IMR-90 (cell line): Measurements from ENCODE around the gene CACUL1. TPM values are rescaled to one million over a fixed set of nuclear protein-coding genes. Genes with fewer than 3 reads are reported as not detected.

Experiments
- ATAC-seq: fragments of 200-7000 bp; cut with Tn5 transposase; 2 replicates; pipeline ENCODE4 v1.9.1; 2020; ENCODE audit warnings: low read depth, mild to moderate bottlenecking, moderate library complexity
- BruUV-seq: library from RNA; stranded (reverse); fragments of 400-500 nt; replicated peaks from 2 replicates; lab custom pipeline; 2021; lab: Mats Ljungman, UMichigan
- CTCF ChIA-PET: fragments of 300-600 bp; formaldehyde crosslinking; extraction: SDS; loops from one replicate; lab custom pipeline; 2021; ENCODE audit warnings: antibody characterized with exemption; lab: Yijun Ruan, JAX
- POLR2A ChIA-PET: fragments of 300-600 bp; sonication (Branson Sonifier 250); formaldehyde crosslinking; loops from one replicate; lab custom pipeline; 2022; ENCODE audit warnings: antibody characterized with exemption; ENCODE audit not compliant: unreplicated experiment; lab: Charles Lee
- DNase-seq: peaks from one replicate; pipeline ENCODE4 v3.0.0; 2013
- H2AFZ ChIP-seq: replicated peaks from 2 replicates; pipeline ENCODE3; 2013; ENCODE audit warnings: low read length, mild to moderate bottlenecking; ENCODE audit not compliant: poor library complexity
- H2AK5ac ChIP-seq: 2 replicates; pipeline ENCODE4 v1.6.1; 2013; ENCODE audit warnings: low read depth, low read length, inconsistent platforms
- H2AK9ac ChIP-seq: replicated peaks from 2 replicates; pipeline ENCODE3; 2013; ENCODE audit warnings: mild to moderate bottlenecking, low read depth, low read length, moderate library complexity; ENCODE audit not compliant: poor library complexity
- H2BK120ac ChIP-seq: 2 replicates; pipeline ENCODE4 v1.6.1; 2013; ENCODE audit warnings: low read depth, low read length, inconsistent platforms
- H2BK15ac ChIP-seq: 3 replicates; pipeline ENCODE4 v1.6.1; 2013; ENCODE audit warnings: low read depth, low read length, inconsistent platforms
- H2BK20ac ChIP-seq: 2 replicates; pipeline ENCODE4 v1.6.1; 2013; ENCODE audit warnings: low read depth, mild to moderate bottlenecking, inconsistent platforms, low read length, moderate library complexity
- H2BK5ac ChIP-seq: 2 replicates; pipeline ENCODE4 v1.6.1; 2013; ENCODE audit warnings: mild to moderate bottlenecking, low read depth, low read length, inconsistent platforms; ENCODE audit not compliant: poor library complexity, severe bottlenecking
- H3K14ac ChIP-seq: replicated peaks from 2 replicates; pipeline ENCODE4 v1.6.1; 2013; ENCODE audit warnings: low read depth, low read length, inconsistent platforms
- H3K18ac ChIP-seq: 2 replicates; pipeline ENCODE4 v1.6.1; 2013; ENCODE audit warnings: low read depth, low read length, control low read depth
- H3K23ac ChIP-seq: 2 replicates; pipeline ENCODE4 v1.6.1; 2013; ENCODE audit warnings: low read depth, low read length, inconsistent platforms
- H3K27ac ChIP-seq: 2 replicates; pipeline ENCODE4 v1.5.1; 2013; ENCODE audit warnings: mild to moderate bottlenecking, control low read depth, low read length; ENCODE audit not compliant: insufficient read depth
- H3K27me3 ChIP-seq: 2 replicates; pipeline ENCODE4 v1.6.1; 2013; ENCODE audit warnings: low read length; ENCODE audit not compliant: control insufficient read depth, insufficient read depth
- H3K36me3 ChIP-seq: 2 replicates; pipeline ENCODE4 v1.6.1; 2013; ENCODE audit warnings: low read length, mixed read lengths; ENCODE audit not compliant: control insufficient read depth, insufficient read depth
- H3K4ac ChIP-seq: 2 replicates; pipeline ENCODE4 v1.6.1; 2013; ENCODE audit warnings: low read depth, low read length, inconsistent platforms
- H3K4me1 ChIP-seq: 2 replicates; pipeline ENCODE4 v1.6.1; 2013; ENCODE audit warnings: low read length, mixed read lengths; ENCODE audit not compliant: control insufficient read depth, insufficient read depth
- H3K4me2 ChIP-seq: 2 replicates; pipeline ENCODE4 v1.6.1; 2013; ENCODE audit warnings: low read depth, mild to moderate bottlenecking, control low read depth, low read length, moderate library complexity
- H3K4me3 ChIP-seq: 2 replicates; pipeline ENCODE4 v1.5.1; 2013; ENCODE audit warnings: low read depth, mild to moderate bottlenecking, control low read depth, low read length, moderate library complexity; ENCODE audit not compliant: insufficient read depth
- H3K56ac ChIP-seq: 2 replicates; pipeline ENCODE4 v1.6.1; 2013; ENCODE audit warnings: low read length, inconsistent platforms; ENCODE audit not compliant: insufficient read depth; ENCODE audit errors: extremely low read depth
- H3K79me1 ChIP-seq, 2 experiments: 2 replicates each; pipeline ENCODE4 v1.6.1; 2013; ENCODE audit warnings: low read length in 2 of 2, inconsistent platforms in 1 of 2, low read depth in 1 of 2
- H3K9ac ChIP-seq: 2 replicates; pipeline ENCODE4 v1.6.1; 2013; ENCODE audit warnings: low read depth, low read length, control low read depth
- H3K9me1 ChIP-seq: 2 replicates; pipeline ENCODE4 v1.6.1; 2013; ENCODE audit warnings: low read length, inconsistent platforms; ENCODE audit not compliant: insufficient read depth
- H3K9me3 ChIP-seq: 2 replicates; pipeline ENCODE4 v1.6.1; 2013; ENCODE audit warnings: low read length; ENCODE audit not compliant: control insufficient read depth, insufficient read depth
- H4K20me1 ChIP-seq: 2 replicates; pipeline ENCODE4 v1.6.1; 2013; ENCODE audit warnings: low read length, inconsistent platforms; ENCODE audit not compliant: insufficient read depth
- H4K5ac ChIP-seq: 2 replicates; pipeline ENCODE4 v1.6.1; 2013; ENCODE audit warnings: mild to moderate bottlenecking, low read depth, low read length, control low read depth
- H4K8ac ChIP-seq, 2 experiments: 2 replicates each; pipeline ENCODE4 v1.6.1; 2013; ENCODE audit warnings: low read depth in 2 of 2, low read length in 2 of 2, control low read depth in 1 of 2, inconsistent platforms in 1 of 2
- H4K91ac ChIP-seq: 2 replicates; pipeline ENCODE4 v1.6.1; 2013; ENCODE audit warnings: low read depth, low read length, inconsistent platforms; ENCODE audit not compliant: insufficient read depth
- MAZ ChIP-seq: IDR thresholded peaks from 2 replicates; pipeline ENCODE4 v1.6.1; 2012; ENCODE audit warnings: low read depth, mild to moderate bottlenecking, low read length, improper control_type of control experiment, moderate library complexity, borderline replicate concordance
- RAD21 ChIP-seq: IDR thresholded peaks from 2 replicates; pipeline ENCODE4 v1.6.1; 2012; ENCODE audit warnings: low read length, improper control_type of control experiment
- SMC3 ChIP-seq: fragments of 150-350 bp; IDR thresholded peaks from 2 replicates; pipeline ENCODE4 v1.6.1; 2016; ENCODE audit warnings: low read depth, mild to moderate bottlenecking, antibody characterized with exemption, low read length, moderate library complexity
- whole genome bisulfite sequencing, 2 experiments: methylation state at CpG; one replicate each; pipeline versions ENCODE4 v1.1.5 to v1.1.7; 2013; ENCODE audit warnings: missing lambda C conversion rate in 2 of 2; ENCODE audit not compliant: insufficient read length in 1 of 2; ENCODE audit errors: extremely low coverage in 2 of 2; 5-methylcytosine and 5-hydroxymethylcytosine counted together
- dilution Hi-C: fragments of 300-500 bp; cut with HindIII; formaldehyde crosslinking; loops from one replicate; pipeline ENCODE4 v1.14.3; 2018; ENCODE audit warnings: low sequenced_read_pairs; ENCODE audit not compliant: unreplicated experiment
- in situ Hi-C: fragments of 300-500 bp; cut with MboI; formaldehyde crosslinking; loops from 3 replicates; pipeline ENCODE4 v1.14.3; 2019; ENCODE audit warnings: low sequenced_read_pairs, inconsistent platforms, mixed read lengths
- intact Hi-C: fragments of 100-400 bp; cut with micrococcal nuclease; formaldehyde crosslinking; loops from 2 replicates; pipeline ENCODE4 v1.10.0; 2022
- polyA plus RNA-seq, 3 experiments: library from polyadenylated mRNA; depleted of rRNA; stranded (reverse); fragments of >200 nt; gene quantifications; 2 replicates each; pipeline ENCODE4 v1.2.3, GENCODE V29; 2012; ENCODE audit warnings: low replicate concordance in 1 of 3
- total RNA-seq: library from RNA; depleted of rRNA; stranded (reverse); fragments of >200 nt; gene quantifications from 2 replicates; pipeline ENCODE4 v1.2.3, GENCODE V29; 2012
- TF ChIP-seq, protein P1 (sequence below): fragments of 150-350 bp; IDR thresholded peaks from 2 replicates; pipeline ENCODE4 v1.6.1; 2016; ENCODE audit warnings: low read depth, mild to moderate bottlenecking, low read length, moderate library complexity, borderline replicate concordance
- TF ChIP-seq, protein P2 (sequence below): conservative IDR thresholded peaks from 2 replicates; pipeline ENCODE4 v1.5.1; 2012; ENCODE audit warnings: mild to moderate bottlenecking, low read depth, low read length, improper control_type of control experiment

The CACUL1 gene
- total and polyA plus RNA-seq, 2 of the 4 experiments (the other 2 are of a cell fraction): 5.3 to 23.5 TPM

DNA sequence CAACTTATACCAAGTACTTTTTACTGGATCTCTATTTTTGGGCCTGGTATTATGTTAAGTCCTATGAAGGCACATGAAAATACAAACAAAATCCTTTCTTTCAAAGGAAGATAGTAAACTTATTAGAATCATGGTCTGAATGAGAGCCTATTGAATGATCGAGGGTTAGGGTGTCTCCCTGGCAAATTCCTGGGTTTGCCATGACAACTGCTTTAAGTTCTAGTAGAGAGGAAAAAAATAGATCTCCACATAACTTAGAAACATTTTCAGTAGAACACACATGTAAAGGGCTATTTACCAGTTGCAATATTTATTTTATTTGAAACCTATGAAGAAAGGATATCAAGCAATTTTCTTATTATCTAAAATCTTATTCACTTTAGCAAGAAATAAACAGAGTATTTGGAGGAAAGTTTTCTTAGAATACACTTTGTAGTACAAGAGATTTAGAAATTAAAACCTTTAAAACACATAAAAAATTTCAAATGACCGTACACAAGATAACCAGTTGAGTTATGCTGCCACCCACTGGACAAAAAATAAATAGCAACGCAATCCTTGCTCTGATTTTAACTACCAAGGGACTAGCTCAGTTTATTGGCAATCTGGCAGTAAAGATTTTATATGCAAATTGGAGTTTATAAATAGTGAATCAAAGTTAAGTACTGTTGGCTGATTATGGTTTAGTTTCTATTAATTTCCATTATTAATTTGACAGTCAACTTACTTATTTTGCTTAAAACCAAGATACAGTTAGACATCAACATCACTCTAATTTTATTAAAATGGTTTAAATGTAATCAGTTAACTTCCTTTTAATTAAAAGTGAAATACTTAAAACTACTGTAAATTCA lies 33.9 kb downstream of the CACUL1 start:
- Histone ChIP-seq H3K4me3 (no peak overlapping the region), H3K23ac (no peak overlapping the region), H3K27ac (no peak overlapping the region), H2BK120ac (no peak overlapping the region), H3K27me3 (no peaks in the 10 kb centered on the region), H3K9ac (no peak overlapping the region), H3K4me2 (no peak overlapping the region), H2AK9ac (no peak overlapping the region), H3K14ac (no peak overlapping the region), H4K5ac (no peak overlapping the region), H3K9me3 (no peaks in the 10 kb centered on the region), H2BK20ac (no peak overlapping the region), H3K79me1 (peaks cover 9 to 38% of the 10 kb centered on the region in 2 experiments), H3K18ac (no peak overlapping the region), H4K20me1 (peaks cover 17% of the 10 kb centered on the region), H2AK5ac (no peak overlapping the region), H3K36me3 (peaks cover 5% of the 10 kb centered on the region; the same call in 1 of the 2 replicates), H3K4me1 (peaks cover 9% of the 10 kb centered on the region), H3K56ac (no peak overlapping the region), H3K9me1 (no peaks in the 10 kb centered on the region), H2BK5ac (no peak overlapping the region), H4K8ac (no peak overlapping the region), H2AFZ (no peak overlapping the region), H3K4ac (no peak overlapping the region), H2BK15ac (no peak overlapping the region), H4K91ac (no peak overlapping the region)
- no CpG with 5 or more reads among the region's 3 CpGs for WGBS, 2 experiments
- ATAC-seq (peak; percentile 82), DNase-seq (peak; percentile 62)
- ChIA-PET POLR2A (interaction anchor here (0.6 kb wide), 2 partner anchors 58 to 152 kb away, joined by 3 to 5 read pairs; no protein-coding TSS in a partner anchor), CTCF (interaction anchor here (0.6 to 1.6 kb wide), 8 partner anchors 9 to 156 kb away, joined by 3 to 6 read pairs (median 4); no protein-coding TSS in a partner anchor)
- dilution Hi-C loops: no loop called here
- in situ Hi-C loops: loop anchor here (5.0 kb wide), 1 partner anchor 154 kb away; no protein-coding TSS in a partner anchor
- intact Hi-C loops: loop anchor here (1.0 to 10.0 kb wide), 3 partner anchors 153 to 304 kb away; partner anchors contain the start of gene NANOS1
- TF ChIP-seq, protein P1, sequence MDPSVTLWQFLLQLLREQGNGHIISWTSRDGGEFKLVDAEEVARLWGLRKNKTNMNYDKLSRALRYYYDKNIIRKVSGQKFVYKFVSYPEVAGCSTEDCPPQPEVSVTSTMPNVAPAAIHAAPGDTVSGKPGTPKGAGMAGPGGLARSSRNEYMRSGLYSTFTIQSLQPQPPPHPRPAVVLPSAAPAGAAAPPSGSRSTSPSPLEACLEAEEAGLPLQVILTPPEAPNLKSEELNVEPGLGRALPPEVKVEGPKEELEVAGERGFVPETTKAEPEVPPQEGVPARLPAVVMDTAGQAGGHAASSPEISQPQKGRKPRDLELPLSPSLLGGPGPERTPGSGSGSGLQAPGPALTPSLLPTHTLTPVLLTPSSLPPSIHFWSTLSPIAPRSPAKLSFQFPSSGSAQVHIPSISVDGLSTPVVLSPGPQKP: no peak
- TF ChIP-seq SMC3: peak; percentile 79
- TF ChIP-seq, protein P2, sequence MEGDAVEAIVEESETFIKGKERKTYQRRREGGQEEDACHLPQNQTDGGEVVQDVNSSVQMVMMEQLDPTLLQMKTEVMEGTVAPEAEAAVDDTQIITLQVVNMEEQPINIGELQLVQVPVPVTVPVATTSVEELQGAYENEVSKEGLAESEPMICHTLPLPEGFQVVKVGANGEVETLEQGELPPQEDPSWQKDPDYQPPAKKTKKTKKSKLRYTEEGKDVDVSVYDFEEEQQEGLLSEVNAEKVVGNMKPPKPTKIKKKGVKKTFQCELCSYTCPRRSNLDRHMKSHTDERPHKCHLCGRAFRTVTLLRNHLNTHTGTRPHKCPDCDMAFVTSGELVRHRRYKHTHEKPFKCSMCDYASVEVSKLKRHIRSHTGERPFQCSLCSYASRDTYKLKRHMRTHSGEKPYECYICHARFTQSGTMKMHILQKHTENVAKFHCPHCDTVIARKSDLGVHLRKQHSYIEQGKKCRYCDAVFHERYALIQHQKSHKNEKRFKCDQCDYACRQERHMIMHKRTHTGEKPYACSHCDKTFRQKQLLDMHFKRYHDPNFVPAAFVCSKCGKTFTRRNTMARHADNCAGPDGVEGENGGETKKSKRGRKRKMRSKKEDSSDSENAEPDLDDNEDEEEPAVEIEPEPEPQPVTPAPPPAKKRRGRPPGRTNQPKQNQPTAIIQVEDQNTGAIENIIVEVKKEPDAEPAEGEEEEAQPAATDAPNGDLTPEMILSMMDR: peak; percentile 86
- no peak for TF ChIP-seq MAZ
- peak; percentile 82 for TF ChIP-seq RAD21
- no TSS peak for BruUV-seq
